NOMO-1 treated with DMSO at 0.1 percent for 48 hours (cell line): ENCODE data around the gene TNPO2.
"Not testable (repeated sequence)": the region's sequence is repeated elsewhere in the genome, so short reads cannot be mapped to it uniquely, and the experiment has no call there.

ENCODE experiments used
- DNase-seq: peaks from one replicate; lab custom pipeline; 2025; ENCODE audit not compliant: unreplicated experiment; lab: John Stamatoyannopoulos, UW

The TNPO2 gene

GRCh38 chr19:12706332-12706718 lies 17.4 kb downstream of the TNPO2 start:
- no peak for DNase-seq

GRCh38 chr19:12705654-12706331 lies 17.9 kb downstream of the TNPO2 start:
- DNase-seq = no peak

- no peak for DNase-seq
Measured at GRCh38 chr19:12705169-12705568, 18.6 kb downstream of the TNPO2 start.

- peak; percentile 15 for DNase-seq
Measured at GRCh38 chr19:12703046-12703445, 20.7 kb downstream of the TNPO2 start.

GRCh38 chr19:12701596-12702282 lies 22.0 kb downstream of the TNPO2 start:
- DNase-seq = no peak

- no peak for DNase-seq
Measured at GRCh38 chr19:12698138-12698537, 25.6 kb downstream of the TNPO2 start.

- DNase-seq = not testable (repeated sequence)
Measured at GRCh38 chr19:12697425-12697824, 26.3 kb downstream of the TNPO2 start.

- peak; percentile 93 for DNase-seq
Measured at GRCh38 chr19:12696366-12697335, 27.1 kb downstream of the TNPO2 start, which contains the start of gene FBXW9. Gene FBXW9 (minus strand): TSS chr19:12696631. CDS start chr19:12696581, 50 bp downstream.

GRCh38 chr19:12695997-12696365 lies 27.8 kb downstream of the TNPO2 start:
- DNase-seq = no peak

GRCh38 chr19:12695514-12695913 lies 28.2 kb downstream of the TNPO2 start:
- DNase-seq = no peak

- DNase-seq = no peak
Measured at GRCh38 chr19:12695096-12695495, 28.6 kb downstream of the TNPO2 start.

GRCh38 chr19:12694641-12695040 lies 29.1 kb downstream of the TNPO2 start:
- DNase-seq = no peak

GRCh38 chr19:12692960-12693359 lies 30.8 kb downstream of the TNPO2 start:
- no peak for DNase-seq

GRCh38 chr19:12689581-12690216 lies 34.0 kb downstream of the TNPO2 start:
- DNase-seq = no peak

- no peak for DNase-seq
Measured at GRCh38 chr19:12689012-12689411, 34.7 kb downstream of the TNPO2 start.

- no peak for DNase-seq
Measured at GRCh38 chr19:12687496-12688196, 36.1 kb downstream of the TNPO2 start, which contains the start of gene GNG14. Gene GNG14 (plus strand): TSS chr19:12687998. CDS start chr19:12688049, 51 bp downstream.

- no peak for DNase-seq
Measured at GRCh38 chr19:12685831-12686230, 37.9 kb downstream of the TNPO2 start.

GRCh38 chr19:12681074-12681987 lies 42.4 kb downstream of the TNPO2 start, which contains the start of gene DHPS:
Gene DHPS (minus strand): TSS chr19:12681880. CDS start chr19:12681766, 114 bp downstream.
- DNase-seq = peak; percentile 92

GRCh38 chr19:12680034-12680433 lies 43.7 kb downstream of the TNPO2 start:
- no peak for DNase-seq
